GM19468 (cell line): ENCODE data around the gene CNGA3.
"Not testable (repeated sequence)": the region's sequence is repeated elsewhere in the genome, so short reads cannot be mapped to it uniquely, and the experiment has no call there.

Experiments
- ATAC-seq: cut with Tn5 transposase; IDR thresholded peaks from one replicate; pipeline ENCODE4 v1.9.1; 2021; ENCODE audit warnings: mild to moderate bottlenecking, moderate library complexity, moderate number of reproducible peaks; ENCODE audit not compliant: unreplicated experiment; ENCODE audit errors: extremely low read depth

The CNGA3 gene

GRCh38 chr2:98434492-98434891 is 88.2 kb downstream of the CNGA3 start:
- no peak for ATAC-seq

GRCh38 chr2:98435670-98436069 is 89.4 kb downstream of the CNGA3 start:
- ATAC-seq: not testable (repeated sequence)

GRCh38 chr2:98436734-98437133 is 90.5 kb downstream of the CNGA3 start:
- no peak for ATAC-seq

GRCh38 chr2:98438190-98439133 is 92.2 kb downstream of the CNGA3 start:
- ATAC-seq: peak; percentile 85

GRCh38 chr2:98441706-98442450 is 95.6 kb downstream of the CNGA3 start:
- ATAC-seq: no peak

GRCh38 chr2:98442488-98442887 is 96.2 kb downstream of the CNGA3 start:
- no peak for ATAC-seq

GRCh38 chr2:98444436-98445176 is 98.3 kb downstream of the CNGA3 start, which contains the start of gene INPP4A:
INPP4A (plus strand) TSS chr2:98444858; CDS start chr2:98520049, 75,191 bp downstream.
- ATAC-seq: peak; percentile 27

- ATAC-seq: no peak
These were observed 99.0 kb downstream of the CNGA3 start for GRCh38 chr2:98445177-98445682.

- ATAC-seq: no peak
These were observed 99.7 kb downstream of the CNGA3 start for GRCh38 chr2:98445683-98446581.

- no peak for ATAC-seq
These were observed 100.6 kb downstream of the CNGA3 start for GRCh38 chr2:98446850-98447249.
